Parathyroid adenoma (tissue), 2 donors: Measurements from ENCODE around the gene CLEC17A.
"Not testable (repeated sequence)": the region's sequence is repeated elsewhere in the genome, so short reads cannot be mapped to it uniquely, and the experiment has no call there.

ENCODE experiments used
- H2AFZ ChIP-seq: fragments of 300-600 bp; sonication (generic); one replicate; pipeline ENCODE4 v1.7.0; 2017; ENCODE audit warnings: antibody characterized with exemption, mild to moderate bottlenecking
- H3K27ac ChIP-seq: fragments of 300-600 bp; sonication (generic); one replicate; pipeline ENCODE4 v1.7.0; 2017
- H3K27me3 ChIP-seq: fragments of 300-600 bp; sonication (generic); one replicate; pipeline ENCODE4 v1.7.0; 2017; ENCODE audit warnings: low read length; ENCODE audit not compliant: control insufficient read depth, insufficient read depth
- H3K36me3 ChIP-seq: fragments of 300-600 bp; sonication (generic); one replicate; pipeline ENCODE4 v1.7.0; 2017; ENCODE audit warnings: low read length; ENCODE audit not compliant: control insufficient read depth, insufficient read depth
- H3K4me1 ChIP-seq: fragments of 300-600 bp; sonication (generic); one replicate; pipeline ENCODE4 v1.7.0; 2017; ENCODE audit warnings: control low read depth
- H3K4me2 ChIP-seq: fragments of 300-600 bp; sonication (generic); one replicate; pipeline ENCODE4 v1.7.0; 2017; ENCODE audit warnings: low read length
- H3K4me3 ChIP-seq: fragments of 300-600 bp; sonication (generic); one replicate; pipeline ENCODE4 v1.7.0; 2017; ENCODE audit warnings: low read depth, low read length
- H3K79me2 ChIP-seq: fragments of 300-600 bp; sonication (generic); one replicate; pipeline ENCODE4 v1.7.0; 2017; ENCODE audit warnings: control low read depth
- H3K9ac ChIP-seq: fragments of 300-600 bp; sonication (generic); one replicate; pipeline ENCODE4 v1.7.0; 2017; ENCODE audit warnings: mild to moderate bottlenecking
- H3K9me3 ChIP-seq: fragments of 300-600 bp; sonication (generic); one replicate; pipeline ENCODE4 v1.7.0; 2017; ENCODE audit warnings: low read length; ENCODE audit not compliant: control insufficient read depth
- CTCF ChIP-seq: fragments of 300-600 bp; sonication (generic); IDR thresholded peaks from one replicate; pipeline ENCODE4 v1.7.0; 2017; ENCODE audit warnings: antibody characterized with exemption, mild to moderate bottlenecking
- donor health status: primary hyperparathyroidism.

The CLEC17A gene

GRCh38 chr19:14619404-14619803 lies 36.5 kb downstream of the CLEC17A start:
- Histone ChIP-seq H3K4me3 (no peak overlapping the region), H3K9me3 (no peaks in the 10 kb centered on the region)
- no peak for TF ChIP-seq CTCF

GRCh38 chr19:14624491-14624890 lies 41.6 kb downstream of the CLEC17A start:
- not testable (repeated sequence) for H2AFZ ChIP-seq, H3K36me3 ChIP-seq, H3K4me3 ChIP-seq, H3K27ac ChIP-seq, H3K9ac ChIP-seq, H3K27me3 ChIP-seq, H3K79me2 ChIP-seq, H3K9me3 ChIP-seq, H3K4me1 ChIP-seq, H3K4me2 ChIP-seq

More at GRCh38 chr19:14619404-14619803, 36.5 kb downstream of the CLEC17A start:
- H3K36me3 ChIP-seq = no peaks in the 10 kb centered on the region
- no peak overlapping the region for H3K9ac ChIP-seq
- H3K27me3 ChIP-seq = no peaks in the 10 kb centered on the region
- no peaks in the 10 kb centered on the region for H3K4me1 ChIP-seq
- no peak overlapping the region for H3K4me2 ChIP-seq
- H3K79me2 ChIP-seq = no peaks in the 10 kb centered on the region
- H2AFZ ChIP-seq = no peak overlapping the region
- H3K27ac ChIP-seq = no peak overlapping the region

GRCh38 chr19:14629557-14629956 lies 46.7 kb downstream of the CLEC17A start:
- Histone ChIP-seq H3K27ac (no peak overlapping the region), H3K4me3 (no peak overlapping the region), H3K9ac (no peak overlapping the region), H3K27me3 (no peaks in the 10 kb centered on the region), H3K4me2 (no peak overlapping the region), H3K4me1 (no peaks in the 10 kb centered on the region), H2AFZ (no peak overlapping the region), H3K9me3 (no peaks in the 10 kb centered on the region), H3K79me2 (no peaks in the 10 kb centered on the region), H3K36me3 (no peaks in the 10 kb centered on the region)
- no peak for TF ChIP-seq CTCF

GRCh38 chr19:14632286-14632685 lies 49.4 kb downstream of the CLEC17A start:
- no peak overlapping the region for H3K9ac ChIP-seq
- TF ChIP-seq CTCF = no peak

GRCh38 chr19:14639536-14640277 lies 56.8 kb downstream of the CLEC17A start:
- no peak overlapping the region for H3K27ac ChIP-seq
- H2AFZ ChIP-seq = no peak overlapping the region

More at GRCh38 chr19:14632286-14632685, 49.4 kb downstream of the CLEC17A start:
- H3K4me2 ChIP-seq = no peak overlapping the region
- no peak overlapping the region for H2AFZ ChIP-seq
- H3K36me3 ChIP-seq = no peaks in the 10 kb centered on the region
- no peak overlapping the region for H3K27ac ChIP-seq
- no peaks in the 10 kb centered on the region for H3K27me3 ChIP-seq
- no peaks in the 10 kb centered on the region for H3K4me1 ChIP-seq
- no peaks in the 10 kb centered on the region for H3K79me2 ChIP-seq
- H3K9me3 ChIP-seq = no peaks in the 10 kb centered on the region
- H3K4me3 ChIP-seq = no peak overlapping the region

More at GRCh38 chr19:14639536-14640277, 56.8 kb downstream of the CLEC17A start:
- Histone ChIP-seq H3K36me3 (no peaks in the 10 kb centered on the region), H3K9ac (no peak overlapping the region), H3K79me2 (no peaks in the 10 kb centered on the region), H3K4me3 (no peak overlapping the region), H3K4me2 (no peak overlapping the region), H3K4me1 (no peaks in the 10 kb centered on the region), H3K27me3 (no peaks in the 10 kb centered on the region), H3K9me3 (no peaks in the 10 kb centered on the region)
- TF ChIP-seq CTCF = no peak
